HG03342 (cell line): ENCODE results near the gene DUSP16.
"Not testable (repeated sequence)": the region's sequence is repeated elsewhere in the genome, so short reads cannot be mapped to it uniquely, and the experiment has no call there.

ENCODE experiments used
- ATAC-seq: cut with Tn5 transposase; IDR thresholded peaks from one replicate; pipeline ENCODE4 v1.9.1; 2021; ENCODE audit warnings: mild to moderate bottlenecking, moderate library complexity; ENCODE audit not compliant: unreplicated experiment

DUSP16 gene

DNA sequence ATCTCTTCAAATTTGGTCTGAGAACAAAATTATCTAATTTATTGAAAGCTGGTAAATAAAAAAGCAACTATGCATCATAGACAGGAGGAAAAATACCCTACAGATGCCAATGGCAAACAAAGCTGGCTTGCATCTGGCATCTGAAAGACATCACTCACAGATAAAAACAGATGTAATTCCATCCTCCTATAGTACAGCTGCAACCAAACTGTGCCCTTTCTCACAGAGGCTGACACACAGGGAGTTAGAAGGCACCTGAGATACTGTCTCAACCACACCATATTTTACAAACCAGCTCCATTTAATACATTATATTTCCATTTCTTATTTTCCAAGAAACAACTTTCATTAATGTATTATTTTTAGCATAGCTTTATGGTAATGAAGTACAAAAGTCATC, 39.4 kb downstream of the DUSP16 start:
- ATAC-seq = no peak

DNA sequence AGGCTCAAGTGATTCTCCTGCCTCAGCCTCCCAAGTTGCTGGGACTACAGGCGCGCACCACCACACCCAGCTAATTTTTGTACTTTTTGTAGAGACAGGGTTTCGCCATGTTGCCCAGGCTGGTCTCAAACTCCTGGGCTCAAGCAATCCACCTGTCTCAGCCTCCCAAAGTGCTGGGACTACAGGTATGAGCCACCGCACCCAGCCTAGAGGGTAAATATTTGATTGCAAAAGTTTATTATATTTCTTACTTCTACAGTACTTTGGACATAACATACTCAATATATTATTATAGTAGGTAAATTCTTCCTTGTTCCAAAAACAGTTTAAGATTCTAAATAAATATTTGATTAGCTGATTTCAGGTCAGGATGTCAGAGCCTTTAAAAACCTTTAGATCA, 40.0 kb downstream of the DUSP16 start:
- not testable (repeated sequence) for ATAC-seq

- no peak for ATAC-seq
Measured at GRCh38 chr12:12521888-12522287, 40.8 kb downstream of the DUSP16 start.

- no peak for ATAC-seq
Measured at GRCh38 chr12:12521044-12521485, 41.6 kb downstream of the DUSP16 start.

DNA sequence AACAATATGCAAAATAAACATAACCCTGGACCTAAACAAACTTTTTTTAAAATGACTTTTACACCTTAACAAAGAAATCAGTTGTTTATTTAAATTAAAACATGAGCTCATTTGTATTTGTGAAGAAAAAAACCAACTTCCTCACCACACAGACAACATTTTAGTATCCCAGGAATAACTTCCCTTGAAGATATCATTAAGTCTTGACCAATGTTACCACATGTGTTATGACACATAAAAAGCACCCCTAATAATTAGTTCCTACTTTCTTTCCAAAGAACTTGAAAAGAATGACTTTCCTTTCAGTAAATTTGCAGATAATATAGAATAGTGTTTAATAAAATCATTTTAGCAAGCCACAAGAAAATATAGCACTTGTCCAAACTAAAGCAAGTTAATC, 42.4 kb downstream of the DUSP16 start:
- no peak for ATAC-seq

GRCh38 chr12:12519354-12519998, 43.2 kb downstream of the DUSP16 start:
- ATAC-seq = no peak

DNA sequence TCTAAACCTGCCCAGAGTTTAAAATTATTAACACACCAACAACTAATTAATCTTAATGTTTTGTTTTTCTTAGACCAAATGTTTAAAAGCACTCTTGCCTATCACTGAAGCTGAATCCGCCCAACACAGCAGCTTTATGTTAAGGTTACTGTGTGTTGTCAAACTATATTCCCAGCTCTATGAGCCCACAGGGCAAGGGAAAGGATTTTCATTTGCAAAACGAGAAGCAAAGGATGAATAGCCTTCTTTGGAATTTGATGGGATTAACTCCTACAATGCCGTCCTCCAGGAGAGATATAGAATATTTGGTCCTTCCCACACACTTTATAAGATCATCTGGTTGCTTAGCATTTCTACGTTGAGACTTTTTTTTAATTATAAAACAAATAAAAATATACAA, 43.7 kb downstream of the DUSP16 start:
- ATAC-seq = no peak

DNA sequence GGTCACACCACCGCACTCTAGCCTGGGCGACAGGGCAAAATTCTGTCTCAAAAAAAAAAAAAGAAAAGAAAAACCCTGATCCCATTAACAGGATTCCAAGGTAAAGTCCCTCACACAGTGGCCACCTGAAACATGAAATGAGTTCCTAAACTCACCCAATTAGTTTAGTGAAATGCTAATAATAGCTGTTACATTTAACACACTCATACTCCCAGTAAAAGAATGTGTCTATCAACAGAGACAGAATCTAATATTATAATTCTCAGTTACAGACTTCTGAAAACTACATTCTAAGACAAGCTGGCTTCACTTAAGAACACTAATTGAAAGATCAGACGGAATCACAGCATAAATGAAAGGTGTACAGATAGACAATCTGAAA, 44.2 kb downstream of the DUSP16 start:
- ATAC-seq = no peak

DNA sequence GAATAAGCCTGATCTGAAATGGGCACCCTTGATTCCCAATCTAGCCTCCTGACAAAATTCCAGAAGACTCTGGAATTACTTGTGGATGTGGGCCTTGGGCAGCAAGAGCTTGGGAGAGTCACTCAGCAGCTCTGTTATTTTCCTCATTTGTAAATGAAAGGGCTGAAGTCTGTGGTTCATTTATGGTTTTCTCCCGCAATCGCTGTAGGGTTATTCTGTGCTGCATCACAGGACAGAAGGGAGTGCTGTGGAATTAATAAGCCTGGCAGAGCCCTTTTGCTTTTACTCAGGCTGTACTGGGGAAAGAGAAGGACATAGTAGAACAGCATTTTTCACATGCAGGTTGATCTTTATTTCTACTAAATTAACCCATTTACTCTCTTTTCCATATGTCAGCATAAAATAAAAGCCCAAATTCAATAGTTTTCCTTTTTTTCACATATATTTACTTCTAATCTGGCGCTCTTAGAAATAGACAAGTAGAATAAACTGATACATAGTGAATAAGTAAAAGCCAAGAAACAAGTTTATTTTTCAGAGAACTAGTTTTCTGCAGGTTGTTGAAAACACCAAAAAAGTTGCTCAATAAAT, 49.2 kb downstream of the DUSP16 start:
- no peak for ATAC-seq

DNA sequence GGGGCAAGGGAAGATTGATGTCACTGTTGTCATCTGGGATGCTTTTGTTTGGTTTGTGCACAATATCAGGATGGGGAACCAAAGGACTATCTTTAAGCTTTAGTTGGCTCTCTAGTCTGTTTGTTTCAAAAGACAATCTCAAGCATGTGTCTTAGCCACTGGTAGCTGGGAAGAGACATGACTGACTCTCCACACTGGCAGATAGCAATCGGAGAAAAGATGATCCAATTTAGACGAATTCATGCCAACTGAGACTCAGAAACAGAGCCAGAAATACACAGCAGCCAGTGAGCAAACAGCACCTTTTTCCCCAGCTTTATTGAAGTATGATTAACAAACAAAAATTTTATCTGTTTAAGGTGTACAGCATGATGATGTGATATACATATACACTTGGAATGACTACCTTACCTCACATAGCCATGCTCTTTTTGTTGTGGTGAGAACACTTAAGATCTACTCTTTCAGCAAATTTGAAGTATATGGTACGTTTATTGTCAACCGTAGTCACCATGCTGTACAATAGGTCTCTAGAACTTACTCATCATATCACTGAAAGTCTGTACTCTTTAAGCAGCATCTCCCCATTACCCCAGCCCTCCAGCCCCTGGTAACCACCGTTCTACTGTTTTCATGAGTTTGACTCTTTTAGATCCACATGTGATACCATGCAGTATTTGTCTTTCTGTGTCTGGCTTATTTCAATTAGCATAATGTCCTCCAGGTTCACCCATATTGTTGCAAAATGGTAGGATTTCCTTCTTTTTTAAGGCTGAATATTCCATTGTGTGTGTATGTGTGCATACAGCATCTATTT, 50.6 kb downstream of the DUSP16 start:
- ATAC-seq = no peak

DNA sequence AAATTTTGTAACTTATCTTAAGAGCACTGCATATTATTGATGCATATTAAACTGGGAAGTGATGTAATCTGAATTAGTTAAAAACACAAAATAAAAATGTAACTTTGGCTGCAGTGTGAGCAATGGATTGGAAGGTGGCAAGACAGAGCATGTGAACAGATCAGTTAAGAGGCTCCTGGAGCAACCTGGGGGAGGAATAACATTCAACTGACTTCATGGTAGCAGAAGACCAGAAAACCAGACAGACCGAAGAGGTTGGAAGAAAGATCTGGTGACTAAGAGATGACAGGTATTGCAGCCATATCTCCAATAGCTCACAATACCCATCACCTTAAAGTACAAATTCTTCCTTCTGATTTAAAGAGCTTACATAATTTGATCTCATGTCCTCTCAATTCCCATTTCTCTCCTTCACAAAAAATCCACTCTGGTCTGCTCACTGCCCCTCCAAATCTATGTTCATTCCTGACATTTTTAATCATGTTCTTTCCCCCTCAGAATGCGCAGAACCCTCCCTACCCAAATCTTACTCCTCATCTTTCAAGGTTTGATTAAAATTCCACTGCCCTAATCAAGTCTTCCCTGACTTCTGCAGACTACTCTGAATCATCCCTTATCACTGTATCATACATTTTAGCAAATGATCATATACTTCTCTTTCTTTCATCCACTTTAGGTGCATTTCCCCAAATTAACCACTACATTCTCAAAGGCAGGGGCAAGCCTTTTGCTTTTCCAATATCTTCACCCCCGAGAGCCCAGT, 51.5 kb downstream of the DUSP16 start:
- no peak for ATAC-seq

DNA sequence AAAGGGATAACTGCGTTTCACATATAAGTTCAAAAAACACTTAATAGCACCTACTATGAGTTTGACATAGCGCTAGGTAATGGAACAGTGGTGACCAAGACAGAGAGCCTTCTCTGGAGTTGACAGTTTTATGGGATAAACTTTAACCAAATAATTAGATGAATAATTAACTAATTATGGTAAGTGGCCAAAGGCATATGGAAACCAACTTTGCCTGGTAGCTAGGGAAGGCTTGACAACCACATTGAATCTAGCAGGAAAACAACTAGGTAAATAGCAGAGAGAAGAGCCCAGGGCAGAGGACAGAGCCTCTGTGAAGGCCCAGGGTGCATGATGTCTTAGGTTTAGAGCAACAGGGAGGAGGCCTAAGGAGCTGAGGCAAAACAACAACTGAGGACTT, 52.1 kb downstream of the DUSP16 start:
- no peak for ATAC-seq

DNA sequence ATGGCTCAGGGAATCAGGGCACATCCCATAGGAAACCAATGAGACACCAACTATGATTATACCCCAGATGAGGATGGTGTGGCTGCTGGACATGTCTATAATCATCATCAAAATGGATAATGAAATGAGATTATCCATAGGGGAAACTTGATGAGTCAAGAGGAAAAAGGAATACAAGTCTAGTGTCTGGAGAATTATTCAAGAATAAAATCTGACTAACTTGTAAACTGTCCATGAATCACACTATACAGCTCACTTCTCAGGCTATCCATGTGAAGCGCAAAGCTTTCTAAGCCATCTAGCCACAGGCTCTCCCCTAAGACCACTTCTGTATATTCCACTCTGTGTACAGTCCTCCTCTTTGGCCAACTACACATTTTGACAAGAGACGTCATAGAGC, 52.5 kb downstream of the DUSP16 start:
- no peak for ATAC-seq

DNA sequence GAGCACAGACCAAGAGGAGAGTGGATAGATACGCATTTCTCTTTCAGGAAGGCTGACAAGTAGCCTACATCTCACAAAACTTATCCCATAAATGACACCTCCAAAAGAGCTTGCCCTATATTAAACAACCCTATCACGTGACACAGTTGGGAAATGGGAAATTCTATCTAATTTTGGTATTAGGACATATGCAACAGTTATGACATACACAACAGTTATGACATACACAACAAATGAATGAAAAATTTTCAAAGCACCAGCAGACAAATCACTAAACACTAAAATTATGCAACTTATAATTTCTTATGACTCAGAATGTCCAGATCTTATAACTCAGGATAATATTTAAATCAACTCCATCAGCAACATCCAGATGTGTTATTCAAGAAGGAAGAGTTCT, 54.1 kb downstream of the DUSP16 start:
- no peak for ATAC-seq

GRCh38 chr12:12507121-12507520, 55.5 kb downstream of the DUSP16 start:
- ATAC-seq = no peak

DNA sequence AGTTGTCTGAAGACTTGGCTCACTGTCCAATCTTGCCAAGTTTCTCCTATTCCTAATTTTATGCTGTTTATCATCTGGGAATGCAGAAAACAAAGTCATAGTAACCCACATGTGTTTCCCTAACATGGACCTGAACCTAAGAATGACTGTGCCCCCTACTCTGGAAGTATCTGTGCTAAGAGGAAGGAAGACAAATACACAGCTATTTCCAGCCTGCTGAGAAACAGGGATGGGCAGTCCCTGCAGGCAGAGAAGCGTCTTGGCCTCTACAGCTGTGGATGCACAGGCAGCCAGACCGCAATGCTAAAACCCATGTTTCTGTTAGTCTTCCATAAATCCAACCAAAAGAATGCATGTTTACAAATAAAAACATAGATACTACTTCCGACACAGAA, 56.2 kb downstream of the DUSP16 start:
- no peak for ATAC-seq

GRCh38 chr12:12505544-12506495, 56.8 kb downstream of the DUSP16 start:
- ATAC-seq = peak; percentile 88

GRCh38 chr12:12503384-12504078, 59.1 kb downstream of the DUSP16 start:
- ATAC-seq = no peak

DNA sequence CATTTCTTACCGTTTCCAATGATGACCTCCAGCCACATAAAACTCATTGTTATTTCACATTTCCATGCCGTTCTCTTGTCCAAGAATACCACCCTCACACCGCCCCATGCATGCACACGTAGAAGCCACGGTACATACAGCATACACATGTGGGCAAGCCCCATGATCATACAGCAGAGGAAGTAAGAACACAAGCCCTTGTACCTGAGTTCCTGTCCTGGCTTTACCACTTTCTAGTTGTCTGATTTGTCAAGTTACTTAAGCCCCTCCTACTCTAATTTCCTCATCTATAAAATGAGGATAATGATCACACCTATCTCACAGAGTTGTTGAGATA, 59.9 kb downstream of the DUSP16 start:
- ATAC-seq = no peak
